ENCODE results near the gene DENND6B.

DNA sequence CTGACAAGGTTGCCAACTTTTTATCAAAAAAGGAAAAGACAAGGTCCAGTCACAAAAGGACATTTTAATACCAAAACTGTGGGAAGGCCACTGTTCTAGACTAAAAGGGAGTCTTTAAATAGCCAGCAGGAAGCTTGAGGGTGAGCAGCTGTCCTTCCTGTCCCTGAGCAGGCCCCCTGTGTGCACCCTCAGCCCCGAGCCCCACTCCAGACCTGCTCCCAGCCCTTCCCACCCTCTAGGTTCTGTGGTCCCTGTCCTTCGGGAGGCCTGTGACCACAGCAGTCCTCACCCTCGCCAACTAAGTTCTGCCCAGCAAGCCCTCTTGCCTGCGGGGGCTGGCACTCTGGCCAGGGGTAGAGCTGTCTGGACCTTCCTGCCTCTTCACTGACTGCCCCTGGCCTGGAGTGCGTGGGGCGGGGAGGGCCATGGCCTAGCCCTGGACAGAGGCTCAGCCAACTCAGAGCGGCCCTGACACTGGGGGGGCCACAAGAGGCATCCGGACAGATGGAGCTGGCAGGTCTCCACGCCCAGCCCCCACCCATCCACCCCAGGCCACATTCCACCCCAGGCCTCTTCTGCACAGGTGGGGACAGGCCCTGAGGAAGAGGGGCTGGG is 17.7 kb downstream of the DENND6B start:
- TF ChIP-seq, protein P1, sequence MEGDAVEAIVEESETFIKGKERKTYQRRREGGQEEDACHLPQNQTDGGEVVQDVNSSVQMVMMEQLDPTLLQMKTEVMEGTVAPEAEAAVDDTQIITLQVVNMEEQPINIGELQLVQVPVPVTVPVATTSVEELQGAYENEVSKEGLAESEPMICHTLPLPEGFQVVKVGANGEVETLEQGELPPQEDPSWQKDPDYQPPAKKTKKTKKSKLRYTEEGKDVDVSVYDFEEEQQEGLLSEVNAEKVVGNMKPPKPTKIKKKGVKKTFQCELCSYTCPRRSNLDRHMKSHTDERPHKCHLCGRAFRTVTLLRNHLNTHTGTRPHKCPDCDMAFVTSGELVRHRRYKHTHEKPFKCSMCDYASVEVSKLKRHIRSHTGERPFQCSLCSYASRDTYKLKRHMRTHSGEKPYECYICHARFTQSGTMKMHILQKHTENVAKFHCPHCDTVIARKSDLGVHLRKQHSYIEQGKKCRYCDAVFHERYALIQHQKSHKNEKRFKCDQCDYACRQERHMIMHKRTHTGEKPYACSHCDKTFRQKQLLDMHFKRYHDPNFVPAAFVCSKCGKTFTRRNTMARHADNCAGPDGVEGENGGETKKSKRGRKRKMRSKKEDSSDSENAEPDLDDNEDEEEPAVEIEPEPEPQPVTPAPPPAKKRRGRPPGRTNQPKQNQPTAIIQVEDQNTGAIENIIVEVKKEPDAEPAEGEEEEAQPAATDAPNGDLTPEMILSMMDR (IDR thresholded peaks at IDR 0.05; ENCODE audit: low read depth, low read length, missing input control) = no peak
- TF ChIP-seq, protein P2, sequence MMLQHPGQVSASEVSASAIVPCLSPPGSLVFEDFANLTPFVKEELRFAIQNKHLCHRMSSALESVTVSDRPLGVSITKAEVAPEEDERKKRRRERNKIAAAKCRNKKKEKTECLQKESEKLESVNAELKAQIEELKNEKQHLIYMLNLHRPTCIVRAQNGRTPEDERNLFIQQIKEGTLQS (IDR thresholded peaks at IDR 0.05) = no peak
- no peak for TF ChIP-seq TAF1 (conservative IDR thresholded peaks at IDR 0.05)
- TF ChIP-seq YY1 (IDR thresholded peaks at IDR 0.05) = no peak
- TF ChIP-seq RXRA (IDR thresholded peaks at IDR 0.05) = no peak
- no peak for TF ChIP-seq RAD21 (IDR thresholded peaks at IDR 0.05)
- TF ChIP-seq FOXA1 (IDR thresholded peaks at IDR 0.05) = no peak
- no peak for TF ChIP-seq GABPA (IDR thresholded peaks at IDR 0.05 in 1 of 2, conservative IDR thresholded peaks at IDR 0.05 in 1 of 2)
- TF ChIP-seq SP1 (IDR thresholded peaks at IDR 0.05) = no peak

Measured in liver (tissue), 3 donors.